GM19438 (cell line): ENCODE data around the gene ZNF526.
"Not testable (repeated sequence)": the region's sequence is repeated elsewhere in the genome, so short reads cannot be mapped to it uniquely, and the experiment has no call there.

Experiments
- ATAC-seq: cut with Tn5 transposase; IDR thresholded peaks from one replicate; pipeline ENCODE4 v1.9.1; 2021; ENCODE audit warnings: low read depth; ENCODE audit not compliant: unreplicated experiment

The ZNF526 gene

DNA sequence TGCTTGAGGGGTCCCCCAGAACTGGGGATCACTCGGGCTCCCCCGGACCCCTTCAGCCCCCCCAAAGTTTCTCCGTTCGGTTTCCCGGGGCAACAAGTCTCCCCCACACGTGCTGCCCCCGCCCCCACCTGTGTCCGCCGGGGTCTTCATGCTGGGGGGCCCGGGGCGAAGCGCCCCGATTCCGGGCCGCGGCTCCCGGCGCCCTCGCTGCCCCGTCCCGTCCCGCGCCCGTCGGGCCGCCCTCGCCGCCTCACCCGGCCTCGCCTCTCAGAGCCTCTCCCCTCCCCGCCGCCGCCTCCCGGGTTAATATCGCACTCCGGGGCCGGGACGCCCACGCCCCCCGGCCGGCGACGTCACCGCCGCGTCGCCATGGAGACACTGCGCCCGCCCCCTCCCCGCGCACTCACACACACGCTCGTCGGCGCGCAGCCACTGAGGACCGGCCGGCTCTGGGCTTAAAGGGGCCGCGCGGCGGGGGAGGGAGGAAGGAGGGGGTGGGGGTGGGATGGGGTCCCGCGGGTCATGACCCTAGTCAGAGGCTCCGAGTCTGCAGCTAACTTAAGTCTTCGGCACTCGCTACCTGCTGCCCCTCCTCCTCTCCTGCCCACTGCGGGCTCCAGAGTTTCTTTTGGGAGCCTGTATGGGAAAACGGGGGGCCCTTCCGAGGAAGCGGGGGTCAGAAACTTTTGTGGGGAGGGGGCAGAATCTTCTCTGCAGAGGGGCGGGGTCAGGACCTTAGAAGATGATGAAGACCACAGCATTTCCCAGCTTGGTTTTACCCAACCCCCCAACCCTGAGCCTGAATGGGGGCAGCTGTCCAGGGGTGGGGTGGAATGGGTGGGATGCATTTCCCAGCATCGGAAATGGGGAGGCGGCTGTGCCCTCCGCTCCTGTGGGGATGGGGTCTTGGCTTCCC lies 35.0 kb downstream of the ZNF526 start, which contains the start of gene ERF:
TSS of gene ERF (minus strand) at position 279 of the 916 bp plus-strand sequence. CDS start at position 150, 129 bp downstream.
- ATAC-seq = no peak

DNA sequence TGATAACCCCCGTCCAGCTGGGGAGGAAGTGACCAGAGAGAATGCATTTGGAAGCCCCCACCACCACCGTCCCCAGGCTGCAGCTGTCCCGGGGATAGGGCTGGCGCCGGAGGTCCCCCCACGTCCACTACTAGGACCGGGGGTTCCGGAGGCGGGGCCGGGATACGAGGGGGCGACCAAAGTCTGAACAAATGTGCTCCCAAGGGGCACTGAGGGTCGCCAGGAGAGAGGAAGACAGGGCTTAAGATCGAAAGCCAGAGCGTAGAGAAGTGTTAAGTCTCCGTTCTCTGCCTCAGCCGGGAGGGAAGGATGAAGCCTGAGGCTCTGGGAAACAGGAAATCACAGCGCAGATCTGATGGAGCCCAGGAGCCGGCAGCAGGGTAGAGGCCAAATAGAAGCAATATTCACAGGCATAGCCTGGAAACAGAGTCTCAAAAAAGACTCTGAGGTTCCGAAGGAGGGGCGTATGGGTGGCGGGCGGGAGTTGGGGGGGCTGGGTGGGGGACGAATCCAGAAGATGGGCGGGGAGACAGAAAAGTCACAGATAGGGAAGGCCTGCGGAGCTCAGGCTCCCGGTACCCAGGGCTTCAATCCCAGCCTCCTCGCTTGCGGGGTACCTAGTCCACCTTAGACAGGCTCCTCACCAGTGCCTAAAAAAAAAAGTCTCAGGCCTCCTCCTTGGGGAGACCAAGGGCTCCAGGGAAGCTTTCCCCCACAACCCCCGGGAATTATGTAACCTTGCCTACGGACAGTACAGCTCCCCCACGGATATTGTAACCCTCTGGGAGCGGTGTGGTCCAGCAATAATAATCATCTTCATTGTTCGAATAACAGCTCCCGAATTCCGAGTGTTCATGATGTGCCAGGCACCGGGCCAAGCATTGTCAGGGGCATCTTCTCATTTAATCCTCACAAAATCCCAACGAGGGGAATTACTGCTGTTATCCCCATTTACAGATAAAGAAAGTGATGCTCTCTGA lies 35.9 kb downstream of the ZNF526 start:
- ATAC-seq = no peak

DNA sequence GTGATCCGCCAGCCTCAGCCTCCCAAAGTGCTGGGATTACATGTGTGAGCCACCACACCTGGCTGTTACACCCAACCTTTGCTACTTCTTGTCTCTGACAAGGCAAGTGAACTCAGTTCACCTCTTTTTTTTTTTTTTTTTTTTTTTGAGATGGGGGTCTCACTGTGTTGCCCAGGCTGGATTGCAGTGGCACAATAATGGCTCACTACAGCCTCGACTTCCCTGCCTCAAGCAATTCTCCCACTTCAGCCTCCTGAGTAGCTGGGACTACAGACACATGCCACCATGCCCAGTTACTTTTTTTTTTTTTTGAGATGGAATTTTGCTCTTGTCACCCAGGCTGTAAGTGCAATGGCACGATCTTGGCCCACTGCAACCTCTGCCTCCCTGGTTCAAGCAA lies 37.7 kb downstream of the ZNF526 start:
- ATAC-seq = not testable (repeated sequence)

DNA sequence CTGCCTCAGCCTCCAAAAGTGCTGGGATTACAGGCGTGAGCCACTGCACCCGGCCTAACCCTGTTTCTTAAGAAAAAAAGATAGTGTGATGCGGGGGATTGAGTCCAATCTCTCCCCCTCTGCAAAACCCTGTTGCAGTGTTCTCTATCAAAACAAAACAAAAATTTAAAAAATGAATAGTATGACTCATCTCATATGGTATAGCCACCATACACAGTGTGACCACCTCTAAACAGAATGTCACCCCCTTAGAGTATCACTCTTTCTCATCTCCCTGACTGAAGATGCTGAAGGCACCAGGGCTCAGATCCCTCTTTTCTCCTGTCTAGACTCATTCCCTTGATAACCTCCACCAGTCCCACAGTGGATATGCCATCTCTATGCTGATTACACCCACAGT lies 41.7 kb downstream of the ZNF526 start:
- no peak for ATAC-seq

DNA sequence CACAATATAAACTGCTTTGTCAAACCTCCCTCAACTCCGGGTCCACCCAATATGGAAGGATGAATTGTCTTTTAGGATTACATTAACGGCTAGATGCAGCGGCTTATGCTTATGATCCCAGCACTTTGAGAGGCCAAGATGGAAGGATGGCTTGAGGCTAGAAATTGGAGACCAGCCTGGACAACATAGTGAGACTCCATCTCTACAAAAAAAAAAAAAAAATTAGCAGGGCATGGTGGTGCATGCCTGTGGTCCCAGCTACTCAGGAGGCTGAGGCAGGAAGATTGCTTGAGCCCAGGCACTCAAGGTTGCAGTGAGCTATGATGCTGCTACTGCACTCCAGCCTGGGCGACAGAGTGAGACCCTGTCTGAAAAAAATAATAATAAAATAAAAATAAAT lies 46.0 kb downstream of the ZNF526 start:
- ATAC-seq = not testable (repeated sequence)

DNA sequence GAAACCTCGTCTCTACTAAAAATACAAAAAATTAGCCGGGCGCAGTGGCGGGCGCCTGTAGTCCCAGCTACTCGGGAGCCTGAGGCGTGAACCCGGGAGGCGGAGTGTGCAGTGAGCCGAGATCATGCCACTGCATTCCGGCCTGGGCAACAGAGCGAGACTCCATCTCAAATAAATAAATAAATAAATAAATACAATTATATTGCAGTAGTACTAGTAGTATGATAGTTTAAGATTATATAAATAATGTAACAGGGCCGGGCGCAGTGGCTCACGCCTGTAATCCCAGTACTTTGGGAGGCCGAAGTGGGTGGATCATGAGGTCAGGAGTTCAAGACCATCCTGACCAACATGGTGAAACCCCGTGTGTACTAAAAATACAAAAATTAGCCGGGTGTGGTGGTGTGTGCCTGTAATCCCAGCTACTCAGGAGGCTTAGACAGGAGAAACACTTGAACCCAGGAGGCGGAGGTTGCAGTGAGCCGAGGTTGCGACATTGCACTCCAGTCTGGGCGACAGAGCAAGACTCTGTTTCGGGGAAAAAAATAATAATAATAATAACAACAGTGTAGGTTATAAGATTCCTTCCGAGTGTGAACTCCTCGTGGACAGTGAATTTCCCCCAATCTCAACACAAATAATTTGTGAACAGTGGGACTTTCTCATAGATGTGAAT lies 47.0 kb downstream of the ZNF526 start:
- ATAC-seq = not testable (repeated sequence)

DNA sequence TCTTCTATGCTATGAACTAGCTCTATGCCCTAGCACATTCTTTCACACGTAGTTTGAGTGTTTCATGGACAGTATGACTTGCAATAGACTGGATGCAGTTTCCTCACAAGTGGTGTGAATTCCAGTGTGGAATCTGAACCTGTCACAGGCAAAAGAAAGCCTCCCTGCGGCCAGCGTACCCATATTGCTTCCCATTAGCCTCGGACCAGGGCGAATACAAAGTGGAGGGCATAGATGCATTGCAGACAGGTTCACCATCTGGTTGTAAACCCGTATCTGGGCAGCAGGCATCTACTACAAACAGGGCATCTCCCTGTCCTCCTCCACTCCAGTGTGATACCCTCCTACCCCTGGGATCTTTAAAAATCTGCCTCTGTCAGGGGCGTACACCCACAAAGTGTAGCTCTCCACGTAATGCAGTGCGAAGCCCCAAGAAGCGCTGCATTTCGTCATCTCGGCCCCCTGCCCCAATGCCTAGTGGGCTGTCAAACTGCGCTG lies 47.6 kb downstream of the ZNF526 start:
- ATAC-seq = no peak

DNA sequence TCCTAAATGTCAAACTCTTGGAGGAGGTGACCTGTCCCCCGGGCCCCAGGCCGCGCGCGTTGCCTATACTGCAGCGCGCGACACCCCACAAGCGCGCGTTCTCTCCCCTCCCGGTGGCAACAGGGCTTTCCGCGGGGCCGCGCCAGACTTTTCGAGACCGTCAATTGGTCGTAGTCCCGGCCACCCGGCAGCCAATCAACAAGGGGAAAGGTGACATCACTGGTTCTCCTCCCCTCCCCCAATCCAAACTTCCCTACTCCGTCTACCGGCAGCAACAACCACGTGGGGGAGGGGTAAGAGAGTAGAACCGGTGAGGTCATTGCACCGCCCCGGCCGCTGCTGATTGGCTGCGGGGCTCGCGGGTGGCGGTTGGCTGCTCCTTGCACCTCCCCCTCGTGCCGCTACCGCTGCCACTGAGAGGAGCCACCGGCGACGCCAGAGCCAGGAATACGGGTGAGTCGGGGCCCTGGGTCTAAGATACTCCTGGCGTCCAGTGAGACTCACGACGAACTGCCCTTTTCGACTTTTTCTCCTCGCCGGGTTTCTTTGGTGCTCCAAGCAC lies 48.1 kb downstream of the ZNF526 start:
- ATAC-seq = peak; percentile 54

DNA sequence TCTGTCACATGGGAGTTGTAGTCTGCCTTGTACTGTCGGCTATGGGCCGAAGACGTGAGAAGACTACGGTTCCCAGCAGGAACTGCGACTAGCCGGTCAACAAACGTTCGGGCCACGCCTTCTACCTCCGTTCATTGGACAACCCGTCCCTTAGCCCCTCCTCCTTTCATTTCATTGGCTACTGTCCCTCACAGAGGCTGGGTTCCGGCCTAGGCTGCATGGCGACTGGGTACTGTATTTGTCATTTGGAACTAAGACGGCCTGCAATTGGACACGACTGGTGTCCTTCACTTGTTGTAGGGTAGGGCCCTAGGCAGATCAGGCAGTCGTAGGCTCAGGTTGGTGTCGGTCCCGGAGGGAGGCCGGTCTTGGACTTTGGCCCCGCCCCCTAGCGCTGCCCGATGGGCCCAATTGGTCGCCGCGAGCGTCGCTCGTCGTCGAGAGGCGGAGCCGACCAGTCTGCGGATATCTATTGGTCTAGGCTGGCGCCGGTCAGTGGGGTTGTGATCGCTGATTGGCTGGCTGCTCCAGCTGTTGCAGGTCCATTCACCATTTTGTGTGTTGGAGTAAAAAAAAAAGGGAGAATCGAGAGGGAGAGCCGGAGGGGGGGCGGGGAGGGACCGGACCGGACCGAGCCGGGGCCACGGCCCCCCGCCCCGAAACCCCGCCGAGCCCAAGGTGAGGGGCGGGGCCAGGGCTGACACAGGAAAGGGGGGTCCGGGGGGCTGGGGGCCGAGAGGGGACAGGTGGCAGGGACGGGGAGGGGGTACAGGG lies 48.8 kb downstream of the ZNF526 start, which contains the start of gene CIC:
TSS of gene CIC (plus strand) at position 549 of the 774 bp plus-strand sequence. CDS start 2,532 bp downstream, outside the sequence.
- peak; percentile 74 for ATAC-seq

DNA sequence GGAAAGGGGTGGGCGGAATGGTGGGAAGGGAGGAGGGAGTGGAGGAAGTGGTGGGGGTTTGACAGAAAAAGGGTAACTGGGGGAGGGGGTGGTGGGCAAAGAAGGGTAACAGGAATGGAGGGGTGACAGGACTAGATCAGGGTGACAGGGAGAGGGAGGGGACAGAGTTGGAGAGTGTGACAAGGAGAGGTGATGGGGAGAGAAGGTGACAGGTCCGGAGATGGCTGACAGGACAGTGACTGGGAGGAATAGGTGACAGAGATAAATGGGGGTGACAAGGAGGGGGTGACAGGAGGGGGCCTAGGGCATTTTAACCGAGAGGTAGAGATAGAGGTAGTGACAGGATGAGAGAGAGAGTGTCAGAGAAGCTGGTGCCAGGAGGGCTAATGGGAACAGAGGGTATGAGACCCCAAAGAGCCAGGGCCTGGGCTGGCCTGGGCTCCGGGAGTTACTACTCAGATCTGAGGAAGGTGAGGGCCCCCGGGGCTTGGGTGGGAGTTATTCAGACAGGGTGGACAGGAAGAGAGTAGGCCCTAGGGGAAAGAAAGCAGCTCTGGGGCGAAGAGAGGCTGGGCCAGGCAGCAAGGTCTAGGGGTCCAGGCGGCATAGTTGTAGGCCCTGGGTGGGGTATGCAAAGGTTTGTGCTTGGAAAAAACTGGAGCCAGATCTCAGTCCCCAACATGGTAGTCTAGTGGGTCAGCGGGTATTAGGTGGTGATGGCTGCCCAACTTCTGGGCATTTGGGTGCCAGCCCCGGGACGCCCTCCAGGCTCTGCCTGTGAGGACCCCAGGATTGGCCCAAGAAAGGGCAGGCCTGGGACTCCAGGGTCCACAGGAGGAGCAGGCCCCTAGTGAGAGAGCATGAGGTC lies 49.6 kb downstream of the ZNF526 start:
- no peak for ATAC-seq

DNA sequence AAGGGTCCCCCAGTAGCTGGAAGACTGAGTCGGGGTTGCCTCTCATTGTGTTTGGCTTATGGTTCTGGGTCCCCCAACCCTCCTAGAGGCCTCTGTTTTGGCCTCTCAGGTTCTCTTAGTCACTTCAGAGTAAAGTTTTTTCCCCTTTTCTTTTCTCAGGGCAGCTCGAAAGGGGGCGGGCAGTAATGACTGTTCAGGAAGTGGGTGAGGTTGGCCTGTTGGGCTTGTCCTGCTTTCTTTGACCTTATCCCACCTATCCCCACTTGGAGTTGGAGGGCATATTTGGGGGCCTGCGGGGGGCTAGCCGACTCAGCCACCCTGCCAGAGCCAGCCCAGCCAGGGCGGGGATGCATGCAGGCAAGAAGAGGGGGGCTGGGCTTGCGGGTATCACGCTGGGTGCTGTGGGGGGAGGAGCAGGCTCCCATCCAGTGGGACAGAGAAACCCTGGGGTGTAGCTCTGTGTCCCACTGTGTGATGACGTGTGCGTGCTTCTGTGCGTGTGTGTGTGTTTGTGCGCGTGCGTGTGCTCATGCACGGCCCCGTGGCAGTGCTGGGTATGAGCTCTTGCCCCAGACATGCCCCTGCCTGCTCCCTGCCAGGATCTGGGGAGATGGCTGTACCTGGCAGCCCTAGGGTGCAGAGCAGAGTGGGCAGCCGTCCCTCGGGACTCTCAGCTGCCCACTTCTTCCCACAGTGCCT lies 50.4 kb downstream of the ZNF526 start:
- no peak for ATAC-seq

DNA sequence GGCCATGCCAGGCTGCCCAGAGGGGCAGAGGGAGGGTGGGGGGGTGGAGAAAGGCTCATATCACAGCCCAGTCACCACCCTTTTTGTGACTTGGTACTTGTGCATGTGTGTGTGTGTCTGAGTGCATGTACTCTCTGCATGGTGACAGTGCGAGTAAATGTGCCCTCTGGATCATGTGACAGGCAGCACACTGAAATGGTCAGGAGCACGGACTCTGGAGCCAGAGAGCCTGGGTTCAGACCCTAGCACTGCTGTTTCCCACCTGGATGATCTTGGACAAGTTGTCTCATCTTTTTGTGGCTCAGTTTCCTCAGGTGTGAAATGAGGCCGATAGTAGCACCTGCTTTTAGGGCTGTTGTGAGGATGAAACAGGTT lies 50.9 kb downstream of the ZNF526 start:
- ATAC-seq = no peak

DNA sequence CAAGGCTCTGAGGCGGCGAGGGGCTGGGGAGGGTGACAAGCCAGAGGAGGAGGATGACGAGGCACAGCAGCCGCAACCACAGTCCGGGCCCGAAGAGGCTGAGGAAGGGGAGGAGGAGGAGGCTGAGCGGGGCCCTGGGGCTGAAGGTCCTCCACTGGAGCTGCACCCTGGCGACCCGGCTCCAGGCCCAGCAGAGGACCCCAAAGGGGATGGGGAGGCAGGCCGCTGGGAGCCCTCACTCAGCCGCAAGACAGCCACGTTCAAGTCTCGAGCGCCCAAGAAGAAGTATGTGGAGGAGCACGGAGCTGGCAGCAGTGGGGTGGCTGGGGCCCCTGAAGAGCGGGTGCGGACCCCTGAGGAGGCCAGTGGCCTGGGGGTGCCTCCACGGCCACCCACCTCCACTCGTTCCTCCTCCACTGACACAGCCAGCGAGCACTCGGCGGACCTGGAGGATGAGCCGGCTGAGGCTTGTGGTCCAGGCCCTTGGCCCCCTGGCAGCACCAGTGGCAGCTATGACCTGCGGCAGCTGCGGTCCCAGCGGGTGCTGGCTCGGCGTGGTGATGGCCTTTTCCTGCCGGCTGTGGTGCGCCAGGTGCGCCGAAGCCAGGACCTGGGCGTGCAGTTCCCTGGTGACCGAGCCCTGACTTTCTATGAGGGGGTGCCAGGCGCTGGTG lies 51.9 kb downstream of the ZNF526 start:
- ATAC-seq = no peak

DNA sequence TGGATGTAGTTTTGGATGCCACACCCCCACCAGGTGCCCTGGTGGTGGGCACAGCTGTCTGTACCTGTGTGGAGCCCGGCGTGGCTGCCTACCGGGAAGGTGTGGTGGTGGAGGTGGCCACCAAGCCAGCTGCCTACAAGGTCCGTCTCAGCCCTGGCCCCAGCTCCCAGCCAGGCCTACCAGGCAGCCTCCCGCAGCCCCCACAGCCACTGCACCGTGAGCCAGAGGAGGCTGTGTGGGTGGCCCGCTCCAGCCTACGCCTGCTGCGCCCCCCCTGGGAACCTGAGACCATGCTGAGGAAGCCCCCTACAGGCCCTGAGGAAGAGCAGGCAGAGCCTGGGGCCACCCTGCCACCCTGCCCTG lies 52.4 kb downstream of the ZNF526 start:
- no peak for ATAC-seq

DNA sequence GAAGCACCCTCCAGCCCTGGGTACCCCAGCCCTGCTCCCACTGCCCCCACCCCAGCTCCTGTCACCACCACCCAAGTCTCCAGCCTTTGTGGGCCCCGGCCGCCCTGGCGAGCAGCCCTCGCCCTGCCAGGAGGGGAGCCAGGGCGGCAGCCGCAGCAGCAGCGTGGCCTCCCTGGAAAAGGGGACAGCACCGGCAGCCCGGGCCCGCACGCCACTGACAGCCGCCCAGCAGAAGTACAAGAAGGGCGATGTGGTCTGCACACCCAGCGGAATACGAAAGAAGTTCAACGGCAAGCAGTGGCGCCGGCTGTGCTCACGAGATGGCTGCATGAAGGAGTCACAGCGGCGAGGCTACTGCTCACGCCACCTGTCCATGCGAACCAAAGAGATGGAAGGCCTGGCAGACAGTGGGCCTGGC lies 52.9 kb downstream of the ZNF526 start:
- no peak for ATAC-seq

DNA sequence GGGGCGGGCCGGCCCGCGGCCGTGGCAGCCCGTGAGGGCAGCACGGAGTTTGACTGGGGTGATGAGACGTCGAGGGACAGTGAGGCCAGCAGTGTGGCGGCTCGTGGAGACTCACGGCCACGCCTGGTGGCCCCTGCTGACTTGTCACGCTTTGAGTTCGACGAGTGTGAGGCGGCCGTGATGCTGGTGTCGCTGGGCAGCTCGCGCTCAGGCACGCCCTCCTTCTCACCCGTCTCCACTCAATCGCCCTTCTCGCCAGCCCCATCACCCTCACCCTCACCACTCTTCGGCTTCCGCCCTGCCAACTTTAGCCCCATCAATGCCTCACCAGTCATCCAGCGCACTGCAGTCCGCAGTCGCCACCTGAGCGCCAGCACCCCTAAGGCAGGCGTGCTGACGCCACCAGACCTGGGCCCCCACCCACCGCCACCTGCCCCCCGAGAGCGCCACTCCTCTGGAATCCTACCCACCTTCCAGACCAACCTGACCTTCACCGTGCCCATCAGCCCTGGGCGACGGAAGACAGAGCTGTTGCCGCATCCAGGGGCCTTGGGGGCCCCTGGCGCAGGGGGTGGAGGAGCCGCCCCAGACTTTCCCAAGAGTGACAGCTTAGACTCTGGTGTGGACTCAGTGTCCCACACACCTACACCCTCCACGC lies 53.4 kb downstream of the ZNF526 start:
- ATAC-seq = no peak
